ENCODE data around the gene TMPRSS2.
"Not testable (repeated sequence)": the region's sequence is repeated elsewhere in the genome, so short reads cannot be mapped to it uniquely, and the experiment has no call there.

The TMPRSS2 gene

DNA sequence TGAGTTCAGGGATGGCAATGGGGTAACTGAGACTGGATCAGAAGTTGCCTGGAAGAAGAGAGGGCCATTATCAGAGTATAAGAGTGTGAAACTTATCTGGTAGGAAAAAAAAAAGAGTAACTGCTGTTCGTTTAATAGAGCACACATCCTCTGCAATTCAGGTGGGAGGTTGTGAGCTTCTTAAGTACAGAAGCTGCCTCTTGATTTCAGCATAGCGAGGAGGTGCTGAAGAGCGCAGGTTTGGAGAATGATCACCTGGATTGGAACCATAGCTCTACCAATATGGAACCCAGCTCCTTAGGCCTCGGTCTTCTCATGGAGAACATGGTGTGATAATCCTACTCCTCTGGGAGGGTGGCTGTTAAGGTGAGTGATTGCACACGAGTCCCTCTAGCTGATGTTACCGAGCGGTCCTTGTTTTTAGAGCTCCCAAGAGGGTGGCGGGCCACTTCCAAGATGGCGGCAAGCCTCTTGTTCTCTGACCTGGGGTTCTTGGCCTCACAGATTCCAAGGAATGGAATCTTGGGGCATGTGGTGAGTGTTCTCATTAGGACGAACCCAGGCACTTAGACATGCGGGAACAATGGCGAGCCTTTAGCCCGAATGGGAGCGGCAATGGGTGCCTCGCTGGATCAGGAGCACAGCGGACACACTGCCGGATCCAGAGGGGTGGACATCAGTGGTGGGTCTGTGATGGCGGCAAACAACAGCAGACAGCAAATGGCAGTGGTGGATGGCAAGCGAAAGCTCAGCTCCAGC is 85.2 kb downstream of the TMPRSS2 start:
- TF ChIP-seq, protein P1, sequence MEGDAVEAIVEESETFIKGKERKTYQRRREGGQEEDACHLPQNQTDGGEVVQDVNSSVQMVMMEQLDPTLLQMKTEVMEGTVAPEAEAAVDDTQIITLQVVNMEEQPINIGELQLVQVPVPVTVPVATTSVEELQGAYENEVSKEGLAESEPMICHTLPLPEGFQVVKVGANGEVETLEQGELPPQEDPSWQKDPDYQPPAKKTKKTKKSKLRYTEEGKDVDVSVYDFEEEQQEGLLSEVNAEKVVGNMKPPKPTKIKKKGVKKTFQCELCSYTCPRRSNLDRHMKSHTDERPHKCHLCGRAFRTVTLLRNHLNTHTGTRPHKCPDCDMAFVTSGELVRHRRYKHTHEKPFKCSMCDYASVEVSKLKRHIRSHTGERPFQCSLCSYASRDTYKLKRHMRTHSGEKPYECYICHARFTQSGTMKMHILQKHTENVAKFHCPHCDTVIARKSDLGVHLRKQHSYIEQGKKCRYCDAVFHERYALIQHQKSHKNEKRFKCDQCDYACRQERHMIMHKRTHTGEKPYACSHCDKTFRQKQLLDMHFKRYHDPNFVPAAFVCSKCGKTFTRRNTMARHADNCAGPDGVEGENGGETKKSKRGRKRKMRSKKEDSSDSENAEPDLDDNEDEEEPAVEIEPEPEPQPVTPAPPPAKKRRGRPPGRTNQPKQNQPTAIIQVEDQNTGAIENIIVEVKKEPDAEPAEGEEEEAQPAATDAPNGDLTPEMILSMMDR (IDR thresholded peaks at IDR 0.05; ENCODE audit: insufficient read depth, missing control alignments) = no peak
- DNase-seq (ENCODE audit: insufficient read length, low spot score) = no peak
- no peak for FAIRE-seq

DNA sequence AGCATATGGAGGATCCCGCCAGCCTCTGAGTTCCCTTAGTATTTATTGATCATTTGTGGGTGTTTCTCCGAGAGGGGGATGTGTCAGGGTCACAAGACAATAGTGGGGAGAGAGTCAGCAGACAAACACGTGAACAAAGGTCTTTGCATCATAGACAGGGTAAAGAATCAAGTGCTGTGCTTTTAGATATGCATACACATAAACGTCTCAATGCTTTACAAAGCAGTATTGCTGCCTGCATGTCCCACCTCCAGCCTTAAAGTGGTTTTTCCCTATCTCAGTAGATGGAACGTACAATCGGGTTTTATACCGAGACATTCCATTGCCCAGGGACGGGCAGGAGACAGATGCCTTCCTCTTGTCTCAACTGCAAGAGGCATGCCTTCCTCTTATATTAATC is 87.0 kb downstream of the TMPRSS2 start:
- not testable (repeated sequence) for DNase-seq (ENCODE audit: insufficient read length, low spot score); FAIRE-seq

DNA sequence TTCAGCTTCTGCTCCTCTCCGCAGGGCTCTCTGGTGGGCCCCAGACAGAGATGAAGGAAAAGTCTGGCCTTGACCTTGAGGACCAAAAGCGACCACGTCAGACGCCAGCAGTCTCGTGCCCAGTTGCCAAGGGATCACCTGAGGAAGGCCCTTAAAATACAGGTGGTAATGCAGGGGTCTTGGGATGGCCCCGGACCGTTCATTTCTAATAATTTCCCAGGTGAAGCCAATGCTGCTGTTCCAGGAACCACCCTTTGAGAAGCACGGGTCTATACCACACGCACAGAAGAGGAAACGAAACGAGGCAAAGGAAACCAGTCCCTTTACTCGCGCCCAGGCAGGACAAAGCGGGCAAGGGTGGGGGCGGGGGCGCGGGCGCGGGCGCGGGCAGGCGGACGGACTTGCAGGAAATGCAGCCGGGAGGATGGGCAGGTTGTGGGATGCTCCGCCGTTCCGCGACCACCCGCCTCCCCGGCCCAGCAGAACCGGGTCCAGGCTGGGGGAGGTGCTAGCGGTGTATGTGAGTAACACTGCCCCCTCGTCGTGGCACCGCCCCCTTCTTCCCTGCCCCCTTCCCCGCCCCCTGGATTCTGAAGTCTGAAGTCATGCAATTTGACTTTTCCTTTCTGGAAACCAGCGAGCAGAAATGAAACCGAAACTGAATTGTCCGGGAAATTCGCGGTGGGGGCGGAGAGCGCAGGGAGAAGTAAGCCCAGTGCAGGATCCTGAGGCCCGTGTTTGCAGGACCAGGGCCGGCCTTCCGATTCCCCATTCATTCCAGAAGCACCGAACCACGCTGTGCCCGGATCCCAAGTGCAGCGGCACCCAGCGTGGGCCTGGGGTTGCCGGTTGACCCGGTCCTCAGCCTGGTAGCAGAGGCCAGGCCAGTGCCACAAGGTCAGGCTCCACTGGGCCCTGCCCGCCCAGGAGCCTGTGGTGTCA is 87.8 kb downstream of the TMPRSS2 start:
- no peak for DNase-seq (ENCODE audit: insufficient read length, low spot score)
- TF ChIP-seq, protein P1 (IDR thresholded peaks at IDR 0.05; ENCODE audit: insufficient read depth, missing control alignments) = no peak
- FAIRE-seq = no peak

DNA sequence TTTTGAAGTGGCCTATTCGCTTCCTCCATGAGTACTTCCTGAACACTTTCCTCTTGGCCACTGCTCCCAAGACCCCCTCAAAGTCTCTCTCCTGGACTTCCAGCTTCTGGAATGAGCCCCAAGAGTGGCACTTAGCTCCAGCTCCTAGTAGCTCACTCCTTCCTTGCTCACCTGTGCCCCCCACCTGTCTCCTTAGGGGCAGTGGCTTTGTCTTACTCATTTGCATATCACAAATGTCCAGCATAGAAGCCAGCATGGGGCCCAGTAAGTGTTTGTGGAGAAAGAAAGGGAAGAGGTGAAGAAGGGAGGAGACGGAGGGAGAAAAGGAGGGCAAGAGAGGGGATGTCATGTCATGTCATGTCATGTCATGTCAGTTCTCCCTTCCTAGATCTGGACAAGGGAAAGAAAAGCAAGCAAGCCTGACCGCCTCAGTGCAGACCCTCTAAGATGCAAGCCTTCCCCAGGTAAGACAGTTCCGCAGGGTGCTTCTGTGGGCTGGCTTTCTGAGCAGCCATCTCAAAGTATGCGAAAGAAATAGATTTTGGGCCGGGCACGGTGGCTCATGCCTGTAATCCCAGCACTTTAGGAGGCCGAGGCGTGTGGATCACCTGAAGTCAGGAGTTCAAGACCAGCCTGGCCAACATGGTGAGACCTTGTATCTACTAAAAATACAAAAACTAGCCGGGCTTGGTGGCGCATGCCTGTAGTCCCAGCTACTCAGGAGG is 88.8 kb downstream of the TMPRSS2 start:
- FAIRE-seq (no peak), DNase-seq (ENCODE audit: insufficient read length, low spot score) (no peak)
- TF ChIP-seq, protein P1 (IDR thresholded peaks at IDR 0.05; ENCODE audit: insufficient read depth, missing control alignments) = no peak

DNA sequence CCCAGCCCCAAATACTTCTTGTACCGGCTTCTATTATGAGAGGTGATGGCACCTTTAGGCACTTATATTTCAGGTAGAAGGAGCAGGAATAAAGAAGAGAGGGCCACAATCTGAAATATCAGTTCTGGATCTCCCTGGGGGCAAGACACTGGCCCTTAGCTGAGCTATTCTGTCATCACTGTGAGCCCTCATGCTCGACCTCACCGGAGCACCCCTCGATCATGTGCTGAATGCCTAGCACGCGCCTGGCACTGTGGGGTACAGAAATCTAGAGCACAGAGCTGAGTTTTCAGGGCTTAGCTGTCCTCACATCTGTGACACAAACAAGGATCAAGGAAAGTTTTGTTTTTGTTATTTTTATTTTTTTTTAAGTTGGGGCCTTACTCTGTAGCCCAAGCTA is 89.6 kb downstream of the TMPRSS2 start:
- FAIRE-seq (no peak), DNase-seq (ENCODE audit: insufficient read length, low spot score) (no peak)
- TF ChIP-seq, protein P1 (IDR thresholded peaks at IDR 0.05; ENCODE audit: insufficient read depth, missing control alignments) = no peak

DNA sequence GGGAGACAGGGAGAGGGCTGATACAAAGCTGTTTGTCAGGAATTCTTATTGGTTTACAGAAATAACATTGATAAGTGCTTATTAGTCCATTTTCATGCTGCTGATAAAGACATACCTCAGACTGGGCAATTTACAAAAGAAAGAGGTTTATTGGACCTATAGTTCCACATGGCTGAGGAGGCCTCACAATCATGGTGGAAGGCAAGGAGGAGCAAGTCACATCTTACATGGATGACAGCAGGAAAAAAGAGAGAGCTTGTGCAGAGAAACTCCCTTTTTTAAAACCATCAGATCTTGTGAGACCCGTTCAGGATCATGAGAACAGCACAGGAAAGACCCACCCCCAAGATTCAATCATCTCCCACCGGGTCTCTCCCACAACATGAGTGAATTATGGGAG is 90.5 kb downstream of the TMPRSS2 start:
- DNase-seq (ENCODE audit: insufficient read length, low spot score); FAIRE-seq: not testable (repeated sequence)
